Measurements from ENCODE around the gene LRRTM2. TPM values are rescaled to one million over a fixed set of nuclear protein-coding genes. Genes with fewer than 3 reads are reported as not detected.
A peak's percentile ranks its signal among the peaks of the same experiment; 100 is the strongest.

The LRRTM2 gene
- total RNA-seq, 1 donor from 2014 or later: 0.13 TPM

- no peak for DNase-seq (ENCODE audit: low spot score in 2 of 2, unreplicated experiment in 2 of 2)
- TF ChIP-seq CTCF (IDR thresholded peaks at IDR 0.05; ENCODE audit: unreplicated experiment): no peak
- Mint-ChIP-seq H3K27ac (peak overlapping the region; percentile 37), H3K4me1 (peaks cover 24% of the 10 kb centered on the region), H3K27me3 (ENCODE audit: low read depth) (no peaks in the 10 kb centered on the region), H3K36me3 (peaks cover 30% of the 10 kb centered on the region), H3K4me3 (no peak overlapping the region), H3K9me3 (no peaks in the 10 kb centered on the region)
Measured at GRCh38 chr5:138831703-138832102, 43.4 kb downstream of the LRRTM2 start.

GRCh38 chr5:138829341-138829740 is 45.8 kb downstream of the LRRTM2 start:
- Mint-ChIP-seq H3K4me1 (peaks cover 20% of the 10 kb centered on the region), H3K27me3 (ENCODE audit: low read depth) (no peaks in the 10 kb centered on the region), H3K9me3 (no peaks in the 10 kb centered on the region), H3K4me3 (no peak overlapping the region), H3K27ac (peak overlapping the region; percentile 24), H3K36me3 (peaks cover 36% of the 10 kb centered on the region)
- no peak for DNase-seq (ENCODE audit: low spot score in 2 of 2, unreplicated experiment in 2 of 2)
- no peak for TF ChIP-seq CTCF (IDR thresholded peaks at IDR 0.05; ENCODE audit: unreplicated experiment)

GRCh38 chr5:138828556-138828955 is 46.6 kb downstream of the LRRTM2 start:
- Mint-ChIP-seq H3K36me3 (peaks cover 38% of the 10 kb centered on the region), H3K27ac (no peak overlapping the region), H3K27me3 (ENCODE audit: low read depth) (no peaks in the 10 kb centered on the region), H3K4me1 (peaks cover 13% of the 10 kb centered on the region), H3K9me3 (no peaks in the 10 kb centered on the region), H3K4me3 (no peak overlapping the region)
- no peak for DNase-seq (ENCODE audit: low spot score in 2 of 2, unreplicated experiment in 2 of 2)
- no peak for TF ChIP-seq CTCF (IDR thresholded peaks at IDR 0.05; ENCODE audit: unreplicated experiment)

GRCh38 chr5:138824924-138825863 is 49.9 kb downstream of the LRRTM2 start:
- no peak for DNase-seq (ENCODE audit: low spot score in 2 of 2, unreplicated experiment in 2 of 2)
- H3K4me1 Mint-ChIP-seq: peaks cover 7% of the 10 kb centered on the region
- H3K36me3 Mint-ChIP-seq: peaks cover 35% of the 10 kb centered on the region
- no peak overlapping the region for H3K4me3 Mint-ChIP-seq
- H3K27me3 Mint-ChIP-seq (ENCODE audit: low read depth): no peaks in the 10 kb centered on the region
- TF ChIP-seq CTCF (IDR thresholded peaks at IDR 0.05; ENCODE audit: unreplicated experiment): peak; percentile 63
- H3K27ac Mint-ChIP-seq: no peak overlapping the region
- H3K9me3 Mint-ChIP-seq: no peaks in the 10 kb centered on the region

- H3K4me1 Mint-ChIP-seq: peaks cover 7% of the 10 kb centered on the region
- no peak for DNase-seq (ENCODE audit: low spot score in 2 of 2, unreplicated experiment in 2 of 2)
- TF ChIP-seq CTCF (IDR thresholded peaks at IDR 0.05; ENCODE audit: unreplicated experiment): no peak
- H3K27me3 Mint-ChIP-seq (ENCODE audit: low read depth): no peaks in the 10 kb centered on the region
- H3K9me3 Mint-ChIP-seq: no peaks in the 10 kb centered on the region
- H3K27ac Mint-ChIP-seq: no peak overlapping the region
- H3K36me3 Mint-ChIP-seq: peaks cover 37% of the 10 kb centered on the region
- no peak overlapping the region for H3K4me3 Mint-ChIP-seq
Measured at GRCh38 chr5:138824516-138824915, 50.6 kb downstream of the LRRTM2 start.
